ENCODE data around the gene DEFB114. TPM values are rescaled to one million over a fixed set of nuclear protein-coding genes. Genes with fewer than 3 reads are reported as not detected.
"Not testable (repeated sequence)": the region's sequence is repeated elsewhere in the genome, so short reads cannot be mapped to it uniquely, and the experiment has no call there.

Gene DEFB114
- total RNA-seq, 1 donor from 2014 or later: not detected

GRCh38 chr6:49949062-49949461, 14.9 kb downstream of the DEFB114 start:
- H3K4me1 ChIP-seq: no peaks in the 10 kb centered on the region
- no peaks in the 10 kb centered on the region for H4K20me1 ChIP-seq (ENCODE audit: low read depth)
- no peaks in the 10 kb centered on the region for H3K27me3 ChIP-seq
- H3K4me2 ChIP-seq: no peak overlapping the region
- Mint-ChIP-seq H3K9me3 (peaks cover 4% of the 10 kb centered on the region), H3K4me3 (no peak overlapping the region), H3K36me3 (no peaks in the 10 kb centered on the region), H3K4me1 (no peaks in the 10 kb centered on the region), H3K27me3 (ENCODE audit: insufficient read depth, low read depth) (no peaks in the 10 kb centered on the region), H3K27ac (no peak overlapping the region)
- H3F3A ChIP-seq (ENCODE audit: low read depth): no peaks in the 10 kb centered on the region
- H3K9me3 ChIP-seq (ENCODE audit: low read depth): no peaks in the 10 kb centered on the region
- no peak for TF ChIP-seq EZH2phosphoT487 (IDR thresholded peaks at IDR 0.05)
- TF ChIP-seq CTCF (IDR thresholded peaks at IDR 0.05): no peak
- no peak for TF ChIP-seq EZH2 (IDR thresholded peaks at IDR 0.05)
- DNase-seq (ENCODE audit: low spot score): no peak
- H2AFZ ChIP-seq (replicated peaks): no peak overlapping the region
- no peaks in the 10 kb centered on the region for H3K79me2 ChIP-seq (ENCODE audit: low read depth)
- no peak overlapping the region for H3K9ac ChIP-seq
- no peak overlapping the region for H3K4me3 ChIP-seq
- H3K36me3 ChIP-seq: no peaks in the 10 kb centered on the region
- H3K27ac ChIP-seq: no peak overlapping the region

- H3K4me3 Mint-ChIP-seq: no peak overlapping the region
- H3K36me3 Mint-ChIP-seq: no peaks in the 10 kb centered on the region
- no peaks in the 10 kb centered on the region for H3K4me1 Mint-ChIP-seq
- H3K4me3 ChIP-seq: no peak overlapping the region
- no peak overlapping the region for H3K27ac Mint-ChIP-seq
- H3K9ac ChIP-seq: no peak overlapping the region
- H2AFZ ChIP-seq (replicated peaks): no peak overlapping the region
- H3K4me2 ChIP-seq: no peak overlapping the region
- no peak for TF ChIP-seq CTCF (IDR thresholded peaks at IDR 0.05)
- TF ChIP-seq EZH2phosphoT487 (IDR thresholded peaks at IDR 0.05): no peak
- no peak for TF ChIP-seq EZH2 (IDR thresholded peaks at IDR 0.05)
- H3K9me3 ChIP-seq (ENCODE audit: low read depth): no peaks in the 10 kb centered on the region
- no peaks in the 10 kb centered on the region for H4K20me1 ChIP-seq (ENCODE audit: low read depth)
- no peak for DNase-seq (ENCODE audit: low spot score)
- H3K9me3 Mint-ChIP-seq: peaks cover 4% of the 10 kb centered on the region
- H3K27me3 ChIP-seq: no peaks in the 10 kb centered on the region
- no peaks in the 10 kb centered on the region for H3F3A ChIP-seq (ENCODE audit: low read depth)
- H3K79me2 ChIP-seq (ENCODE audit: low read depth): no peaks in the 10 kb centered on the region
- no peaks in the 10 kb centered on the region for H3K36me3 ChIP-seq
- no peaks in the 10 kb centered on the region for H3K4me1 ChIP-seq
- H3K27me3 Mint-ChIP-seq (ENCODE audit: insufficient read depth, low read depth): no peaks in the 10 kb centered on the region
- no peak overlapping the region for H3K27ac ChIP-seq
Observed at GRCh38 chr6:49946835-49947234, 17.1 kb downstream of the DEFB114 start.

- not testable (repeated sequence) for H3K4me3 ChIP-seq; H4K20me1 ChIP-seq (ENCODE audit: low read depth); H3K27me3 Mint-ChIP-seq (ENCODE audit: insufficient read depth, low read depth); H3K4me2 ChIP-seq; H3K9me3 Mint-ChIP-seq; DNase-seq (ENCODE audit: low spot score); H2AFZ ChIP-seq (replicated peaks); H3K9ac ChIP-seq; H3K4me3 Mint-ChIP-seq; H3K9me3 ChIP-seq (ENCODE audit: low read depth); H3K4me1 ChIP-seq; H3K27ac Mint-ChIP-seq; H3K79me2 ChIP-seq (ENCODE audit: low read depth); H3K4me1 Mint-ChIP-seq; H3K36me3 ChIP-seq; H3K27me3 ChIP-seq; H3F3A ChIP-seq (ENCODE audit: low read depth); H3K27ac ChIP-seq; H3K36me3 Mint-ChIP-seq
Observed at GRCh38 chr6:49944068-49944467, 19.9 kb downstream of the DEFB114 start.

- H3K4me3 Mint-ChIP-seq: no peak overlapping the region
- no peaks in the 10 kb centered on the region for H3K27me3 ChIP-seq
Observed at GRCh38 chr6:49939993-49940498, 23.9 kb downstream of the DEFB114 start.

More at GRCh38 chr6:49939993-49940498, 23.9 kb downstream of the DEFB114 start:
- H3F3A ChIP-seq (ENCODE audit: low read depth): no peaks in the 10 kb centered on the region
- H3K27ac Mint-ChIP-seq: no peak overlapping the region
- no peak for DNase-seq (ENCODE audit: low spot score)
- H3K9me3 Mint-ChIP-seq: peaks cover 2% of the 10 kb centered on the region
- no peaks in the 10 kb centered on the region for H3K4me1 ChIP-seq
- H3K4me3 ChIP-seq: no peak overlapping the region
- no peaks in the 10 kb centered on the region for H4K20me1 ChIP-seq (ENCODE audit: low read depth)
- H3K36me3 Mint-ChIP-seq: no peaks in the 10 kb centered on the region
- H3K27ac ChIP-seq: no peak overlapping the region
- H3K4me1 Mint-ChIP-seq: no peaks in the 10 kb centered on the region
- no peak overlapping the region for H3K4me2 ChIP-seq
- no peaks in the 10 kb centered on the region for H3K9me3 ChIP-seq (ENCODE audit: low read depth)
- no peak overlapping the region for H3K9ac ChIP-seq
- peaks cover 2% of the 10 kb centered on the region for H3K27me3 Mint-ChIP-seq (ENCODE audit: insufficient read depth, low read depth)
- TF ChIP-seq EZH2phosphoT487 (IDR thresholded peaks at IDR 0.05) (no peak), CTCF (IDR thresholded peaks at IDR 0.05) (no peak), EZH2 (IDR thresholded peaks at IDR 0.05) (no peak)
- H2AFZ ChIP-seq (replicated peaks): peak overlapping the region; percentile 29
- no peaks in the 10 kb centered on the region for H3K79me2 ChIP-seq (ENCODE audit: low read depth)
- H3K36me3 ChIP-seq: no peaks in the 10 kb centered on the region

All from neural progenitor cell (in vitro differentiated cells).